ENCODE measurements around the gene C19orf73.
A peak's percentile ranks its signal among the peaks of the same experiment; 100 is the strongest.
"Not testable (repeated sequence)": the region's sequence is repeated elsewhere in the genome, so short reads cannot be mapped to it uniquely, and the experiment has no call there.

C19orf73 gene

GRCh38 chr19:49150106-49150943 lies 31.4 kb upstream of the C19orf73 start:
- Histone ChIP-seq H3K27ac (peak overlapping the region; percentile 90), H3K36me3 (peaks cover 7% of the 10 kb centered on the region), H3K9me3 (ENCODE audit: severe bottlenecking) (no peaks in the 10 kb centered on the region), H3K27me3 (ENCODE audit: insufficient read depth, low read depth, severe bottlenecking) (no peaks in the 10 kb centered on the region), H3K4me3 (ENCODE audit: low read depth, low read length) (peak overlapping the region; percentile 90)
- TF ChIP-seq, protein P1, sequence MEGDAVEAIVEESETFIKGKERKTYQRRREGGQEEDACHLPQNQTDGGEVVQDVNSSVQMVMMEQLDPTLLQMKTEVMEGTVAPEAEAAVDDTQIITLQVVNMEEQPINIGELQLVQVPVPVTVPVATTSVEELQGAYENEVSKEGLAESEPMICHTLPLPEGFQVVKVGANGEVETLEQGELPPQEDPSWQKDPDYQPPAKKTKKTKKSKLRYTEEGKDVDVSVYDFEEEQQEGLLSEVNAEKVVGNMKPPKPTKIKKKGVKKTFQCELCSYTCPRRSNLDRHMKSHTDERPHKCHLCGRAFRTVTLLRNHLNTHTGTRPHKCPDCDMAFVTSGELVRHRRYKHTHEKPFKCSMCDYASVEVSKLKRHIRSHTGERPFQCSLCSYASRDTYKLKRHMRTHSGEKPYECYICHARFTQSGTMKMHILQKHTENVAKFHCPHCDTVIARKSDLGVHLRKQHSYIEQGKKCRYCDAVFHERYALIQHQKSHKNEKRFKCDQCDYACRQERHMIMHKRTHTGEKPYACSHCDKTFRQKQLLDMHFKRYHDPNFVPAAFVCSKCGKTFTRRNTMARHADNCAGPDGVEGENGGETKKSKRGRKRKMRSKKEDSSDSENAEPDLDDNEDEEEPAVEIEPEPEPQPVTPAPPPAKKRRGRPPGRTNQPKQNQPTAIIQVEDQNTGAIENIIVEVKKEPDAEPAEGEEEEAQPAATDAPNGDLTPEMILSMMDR (IDR thresholded peaks at IDR 0.05; ENCODE audit: low read depth, low read length), result no peak
- DNase-seq, result peak; percentile 93

- Histone ChIP-seq H3K9me3 (ENCODE audit: severe bottlenecking) (no peaks in the 10 kb centered on the region), H3K27ac (peak overlapping the region; percentile 90), H3K27me3 (ENCODE audit: insufficient read depth, low read depth, severe bottlenecking) (no peaks in the 10 kb centered on the region), H3K36me3 (peaks cover 7% of the 10 kb centered on the region), H3K4me3 (ENCODE audit: low read depth, low read length) (peak overlapping the region; percentile 90)
- TF ChIP-seq, protein P1 (IDR thresholded peaks at IDR 0.05; ENCODE audit: low read depth, low read length), result no peak
- peak; percentile 83 for DNase-seq
Observed at GRCh38 chr19:49149652-49150105, 30.7 kb upstream of the C19orf73 start.

- Histone ChIP-seq H3K9me3 (ENCODE audit: severe bottlenecking) (no peaks in the 10 kb centered on the region), H3K27me3 (ENCODE audit: insufficient read depth, low read depth, severe bottlenecking) (no peaks in the 10 kb centered on the region), H3K36me3 (peaks cover 7% of the 10 kb centered on the region), H3K4me3 (ENCODE audit: low read depth, low read length) (peak overlapping the region; percentile 90), H3K27ac (peak overlapping the region; percentile 90)
- peak; percentile 99 for DNase-seq
- TF ChIP-seq, protein P1 (IDR thresholded peaks at IDR 0.05; ENCODE audit: low read depth, low read length), result no peak
Observed at GRCh38 chr19:49148784-49149651, 30.1 kb upstream of the C19orf73 start.

- DNase-seq, result no peak
- peak overlapping the region; percentile 90 for H3K4me3 ChIP-seq (ENCODE audit: low read depth, low read length)
- H3K27me3 ChIP-seq (ENCODE audit: insufficient read depth, low read depth, severe bottlenecking), result no peaks in the 10 kb centered on the region
- peaks cover 7% of the 10 kb centered on the region for H3K36me3 ChIP-seq
- TF ChIP-seq, protein P1 (IDR thresholded peaks at IDR 0.05; ENCODE audit: low read depth, low read length), result no peak
- H3K27ac ChIP-seq, result peak overlapping the region; percentile 54
- no peaks in the 10 kb centered on the region for H3K9me3 ChIP-seq (ENCODE audit: severe bottlenecking)
Observed at GRCh38 chr19:49148044-49148682, 29.2 kb upstream of the C19orf73 start.

GRCh38 chr19:49146408-49146770 lies 27.4 kb upstream of the C19orf73 start:
- not testable (repeated sequence) for H3K9me3 ChIP-seq (ENCODE audit: severe bottlenecking); H3K27ac ChIP-seq; DNase-seq; H3K4me3 ChIP-seq (ENCODE audit: low read depth, low read length); H3K27me3 ChIP-seq (ENCODE audit: insufficient read depth, low read depth, severe bottlenecking)
- H3K36me3 ChIP-seq, result peaks cover 13% of the 10 kb centered on the region
